Neural cell (in vitro differentiated cells): ENCODE measurements around the gene HYLS1. TPM values are rescaled to one million over a fixed set of nuclear protein-coding genes. Genes with fewer than 3 reads are reported as not detected.

ENCODE experiments used
- H2AFZ ChIP-seq: fragments of 200-600, 300-800 bp; sonication (generic), shearing (Covaris generic); 2 replicates; pipeline ENCODE4 v1.6.0; 2014; ENCODE audit warnings: low read depth, mild to moderate bottlenecking, antibody characterized with exemption, low read length, moderate library complexity
- H3F3A ChIP-seq: fragments of 200-600 bp; shearing (Covaris generic); 2 replicates; pipeline ENCODE4 v1.6.1; 2016; ENCODE audit warnings: mild to moderate bottlenecking, moderate library complexity, mixed read lengths, antibody characterized with exemption, low read length; ENCODE audit not compliant: insufficient read depth, poor library complexity, severe bottlenecking
- H3K27ac ChIP-seq: fragments of 200-600, 300-800 bp; sonication (generic), shearing (Covaris generic); 2 replicates; pipeline ENCODE4 v1.5.1; 2014; ENCODE audit warnings: mild to moderate bottlenecking, low read length, moderate library complexity
- H3K27me3 ChIP-seq: fragments of 300-800, 200-600 bp; sonication (generic), shearing (Covaris generic); 2 replicates; pipeline ENCODE4 v1.6.0; 2014; ENCODE audit warnings: mild to moderate bottlenecking, low read depth, low read length, moderate library complexity; ENCODE audit not compliant: insufficient read depth
- H3K36me3 ChIP-seq: fragments of 300-800, 200-600 bp; sonication (generic), shearing (Covaris generic); 2 replicates; pipeline ENCODE4 v1.5.1; 2014; ENCODE audit warnings: mild to moderate bottlenecking, antibody characterized with exemption, low read length, moderate library complexity; ENCODE audit not compliant: insufficient read depth
- H3K4me2 ChIP-seq: fragments of 300-800, 200-600 bp; sonication (generic), shearing (Covaris generic); 2 replicates; pipeline ENCODE4 v1.6.0; 2014; ENCODE audit warnings: mild to moderate bottlenecking, low read length
- H3K4me3 ChIP-seq: fragments of 300-800, 200-600 bp; sonication (generic), shearing (Covaris generic); 2 replicates; pipeline ENCODE4 v1.5.1; 2014; ENCODE audit warnings: mild to moderate bottlenecking, low read length, moderate library complexity
- H3K79me2 ChIP-seq: fragments of 200-600 bp; shearing (Covaris generic); replicated peaks from 2 replicates; pipeline ENCODE4 v1.6.0; 2014; ENCODE audit warnings: mild to moderate bottlenecking, low read length, moderate library complexity; ENCODE audit not compliant: insufficient read depth
- H3K9ac ChIP-seq: fragments of 300-800, 200-600 bp; sonication (generic), shearing (Covaris generic); 2 replicates; pipeline ENCODE4 v1.6.1; 2016; ENCODE audit warnings: mild to moderate bottlenecking, low read length, mixed read lengths
- H3K9me2 ChIP-seq: fragments of 200-600 bp; shearing (Covaris generic); 2 replicates; pipeline ENCODE4 v1.6.1; 2016; ENCODE audit warnings: mild to moderate bottlenecking, low read length, mixed read lengths; ENCODE audit not compliant: insufficient read depth
- H3K9me3 ChIP-seq: fragments of 200-600, 300-800 bp; sonication (generic), shearing (Covaris generic); 2 replicates; pipeline ENCODE4 v1.6.1; 2016; ENCODE audit warnings: mild to moderate bottlenecking, mixed run types, low read length, moderate library complexity, mixed read lengths
- H4K20me1 ChIP-seq: fragments of 200-600 bp; shearing (Covaris generic); 2 replicates; pipeline ENCODE4 v1.6.1; 2016; ENCODE audit warnings: mild to moderate bottlenecking, mixed run types; ENCODE audit not compliant: insufficient read depth
- CTCF ChIP-seq: fragments of 450-650 bp; IDR thresholded peaks from 2 replicates; pipeline ENCODE4 v1.5.1; 2014; ENCODE audit warnings: antibody characterized with exemption, mild to moderate bottlenecking, moderate library complexity; ENCODE audit not compliant: poor library complexity, severe bottlenecking
- EP300 ChIP-seq: fragments of 450-650 bp; conservative IDR thresholded peaks from 2 replicates; pipeline ENCODE4 v1.6.1; 2014; ENCODE audit warnings: antibody characterized with exemption, mild to moderate bottlenecking, moderate library complexity; ENCODE audit not compliant: poor library complexity, severe bottlenecking
- EZH2 ChIP-seq: fragments of 200-600, 300-800 bp; shearing (Covaris generic), sonication (generic); IDR thresholded peaks from 2 replicates; pipeline ENCODE4 v1.6.1; 2014; ENCODE audit warnings: antibody characterized with exemption, low read length, borderline replicate concordance, mild to moderate bottlenecking; ENCODE audit not compliant: insufficient read depth, poor library complexity, severe bottlenecking
- MXI1 ChIP-seq: fragments of 450-650 bp; conservative IDR thresholded peaks from 2 replicates; pipeline ENCODE4 v1.6.1; 2014; ENCODE audit warnings: antibody characterized with exemption, mild to moderate bottlenecking; ENCODE audit not compliant: poor library complexity, severe bottlenecking
- POLR2AphosphoS5 ChIP-seq: IDR thresholded peaks from 2 replicates; pipeline ENCODE4 v1.6.1; 2012
- RAD21 ChIP-seq: fragments of 450-650 bp; conservative IDR thresholded peaks from 2 replicates; pipeline ENCODE4 v1.6.1; 2014; ENCODE audit warnings: antibody characterized with exemption, mild to moderate bottlenecking, moderate library complexity
- REST ChIP-seq: IDR thresholded peaks from 2 replicates; pipeline ENCODE4 v1.6.1; 2012; ENCODE audit warnings: borderline replicate concordance
- SMC3 ChIP-seq: fragments of 450-650 bp; conservative IDR thresholded peaks from 2 replicates; pipeline ENCODE4 v1.6.1; 2014; ENCODE audit warnings: antibody characterized with exemption, mild to moderate bottlenecking, moderate library complexity; ENCODE audit not compliant: poor library complexity
- TAF1 ChIP-seq: IDR thresholded peaks from 2 replicates; pipeline ENCODE4 v1.6.1; 2012; ENCODE audit warnings: low read depth
- polyA plus RNA-seq: library from polyadenylated mRNA; depleted of rRNA; stranded (reverse); fragments of >200 nt; gene quantifications from 2 replicates; pipeline ENCODE4 v1.2.3, GENCODE V29; 2014

The HYLS1 gene
- polyA plus RNA-seq, 1 donor from 2014 or later: 6.0 TPM

GRCh38 chr11:125892994-125893393, 5.5 kb downstream of the HYLS1 start:
- H3K9me2 ChIP-seq: no peaks in the 10 kb centered on the region
- no peaks in the 10 kb centered on the region for H3K9me3 ChIP-seq
- H3K79me2 ChIP-seq: no peaks in the 10 kb centered on the region
- no peaks in the 10 kb centered on the region for H3F3A ChIP-seq
- H4K20me1 ChIP-seq: no peaks in the 10 kb centered on the region
- H3K27ac ChIP-seq: no peak overlapping the region
- no peaks in the 10 kb centered on the region for H3K27me3 ChIP-seq
- no peaks in the 10 kb centered on the region for H3K36me3 ChIP-seq
- no peak overlapping the region for H3K4me3 ChIP-seq
- no peak for TF ChIP-seq EZH2
- TF ChIP-seq CTCF: no peak
- no peak for TF ChIP-seq EP300
- no peak for TF ChIP-seq MXI1
- no peak for TF ChIP-seq SMC3
- no peak for TF ChIP-seq TAF1
- no peak for TF ChIP-seq REST
- no peak for TF ChIP-seq POLR2AphosphoS5
- TF ChIP-seq RAD21: no peak
- H3K4me2 ChIP-seq: no peak overlapping the region
- no peak overlapping the region for H3K9ac ChIP-seq
- no peak overlapping the region for H2AFZ ChIP-seq

- no peak overlapping the region for H3K27ac ChIP-seq
- TF ChIP-seq REST: no peak
- no peak for TF ChIP-seq MXI1
- no peak for TF ChIP-seq POLR2AphosphoS5
- TF ChIP-seq CTCF: no peak
- TF ChIP-seq EZH2: no peak
- TF ChIP-seq EP300: no peak
- TF ChIP-seq RAD21: no peak
- no peak overlapping the region for H3K9ac ChIP-seq
- H3K79me2 ChIP-seq: peaks cover 7% of the 10 kb centered on the region
- H4K20me1 ChIP-seq: no peaks in the 10 kb centered on the region
- peak overlapping the region; percentile 76 for H3K4me3 ChIP-seq
- peak overlapping the region; percentile 12 for H3K4me2 ChIP-seq
- no peaks in the 10 kb centered on the region for H3K9me3 ChIP-seq
- H2AFZ ChIP-seq: no peak overlapping the region
- H3K36me3 ChIP-seq: no peaks in the 10 kb centered on the region
- no peaks in the 10 kb centered on the region for H3F3A ChIP-seq
- H3K9me2 ChIP-seq: no peaks in the 10 kb centered on the region
- no peaks in the 10 kb centered on the region for H3K27me3 ChIP-seq
These were observed 14.4 kb downstream of the HYLS1 start for GRCh38 chr11:125901872-125902271.
